ENCODE measurements around the gene CDKN2B-AS1.

DNA sequence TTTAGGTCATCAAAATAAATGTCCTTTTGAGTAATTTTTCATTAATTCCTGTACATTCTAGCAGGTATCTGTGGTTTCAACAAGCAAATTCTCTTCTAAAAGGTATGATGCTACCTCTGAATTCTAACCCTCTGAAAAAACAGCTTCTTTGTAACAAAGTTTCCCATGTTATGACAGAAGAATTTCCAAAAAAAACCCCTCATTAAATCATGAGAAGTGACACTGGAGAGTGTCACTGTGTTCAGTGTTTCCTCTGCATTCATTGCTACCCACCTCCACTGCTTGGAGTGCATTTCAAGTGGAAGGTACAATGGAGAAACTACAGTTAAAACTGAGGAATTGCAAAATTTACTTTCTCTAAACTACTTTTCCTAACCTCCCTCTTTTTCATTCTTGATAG lies 10.5 kb upstream of the CDKN2B-AS1 start:
- TF ChIP-seq, protein P1, sequence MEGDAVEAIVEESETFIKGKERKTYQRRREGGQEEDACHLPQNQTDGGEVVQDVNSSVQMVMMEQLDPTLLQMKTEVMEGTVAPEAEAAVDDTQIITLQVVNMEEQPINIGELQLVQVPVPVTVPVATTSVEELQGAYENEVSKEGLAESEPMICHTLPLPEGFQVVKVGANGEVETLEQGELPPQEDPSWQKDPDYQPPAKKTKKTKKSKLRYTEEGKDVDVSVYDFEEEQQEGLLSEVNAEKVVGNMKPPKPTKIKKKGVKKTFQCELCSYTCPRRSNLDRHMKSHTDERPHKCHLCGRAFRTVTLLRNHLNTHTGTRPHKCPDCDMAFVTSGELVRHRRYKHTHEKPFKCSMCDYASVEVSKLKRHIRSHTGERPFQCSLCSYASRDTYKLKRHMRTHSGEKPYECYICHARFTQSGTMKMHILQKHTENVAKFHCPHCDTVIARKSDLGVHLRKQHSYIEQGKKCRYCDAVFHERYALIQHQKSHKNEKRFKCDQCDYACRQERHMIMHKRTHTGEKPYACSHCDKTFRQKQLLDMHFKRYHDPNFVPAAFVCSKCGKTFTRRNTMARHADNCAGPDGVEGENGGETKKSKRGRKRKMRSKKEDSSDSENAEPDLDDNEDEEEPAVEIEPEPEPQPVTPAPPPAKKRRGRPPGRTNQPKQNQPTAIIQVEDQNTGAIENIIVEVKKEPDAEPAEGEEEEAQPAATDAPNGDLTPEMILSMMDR (IDR thresholded peaks at IDR 0.05) = no peak
- no peak for TF ChIP-seq POLR2A (IDR thresholded peaks at IDR 0.05)

All from Peyer's patch (tissue), 4 donors.